ENCODE data around the gene PTCD2.

The PTCD2 gene

DNA sequence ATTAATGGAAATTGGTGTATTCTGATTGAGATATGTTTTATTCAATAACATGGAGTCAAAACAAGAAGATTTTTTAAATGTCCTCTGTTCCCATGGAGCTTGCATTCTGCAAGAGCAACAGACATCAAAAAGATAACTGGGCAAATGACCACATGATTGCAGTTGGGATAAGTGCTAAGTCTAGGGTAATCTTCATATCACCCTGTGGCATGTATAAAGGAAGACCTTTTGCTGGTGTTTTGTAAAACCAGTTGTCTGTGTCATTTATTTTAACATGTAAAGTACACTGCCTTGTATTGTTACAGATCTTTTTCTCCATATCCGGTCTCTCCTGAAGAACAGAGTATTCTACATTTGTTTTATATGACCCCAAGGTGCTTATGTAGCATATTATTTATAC is 44.0 kb downstream of the PTCD2 start:
- no peaks in the 10 kb centered on the region for H3K4me1 ChIP-seq
- TF ChIP-seq, protein P1, sequence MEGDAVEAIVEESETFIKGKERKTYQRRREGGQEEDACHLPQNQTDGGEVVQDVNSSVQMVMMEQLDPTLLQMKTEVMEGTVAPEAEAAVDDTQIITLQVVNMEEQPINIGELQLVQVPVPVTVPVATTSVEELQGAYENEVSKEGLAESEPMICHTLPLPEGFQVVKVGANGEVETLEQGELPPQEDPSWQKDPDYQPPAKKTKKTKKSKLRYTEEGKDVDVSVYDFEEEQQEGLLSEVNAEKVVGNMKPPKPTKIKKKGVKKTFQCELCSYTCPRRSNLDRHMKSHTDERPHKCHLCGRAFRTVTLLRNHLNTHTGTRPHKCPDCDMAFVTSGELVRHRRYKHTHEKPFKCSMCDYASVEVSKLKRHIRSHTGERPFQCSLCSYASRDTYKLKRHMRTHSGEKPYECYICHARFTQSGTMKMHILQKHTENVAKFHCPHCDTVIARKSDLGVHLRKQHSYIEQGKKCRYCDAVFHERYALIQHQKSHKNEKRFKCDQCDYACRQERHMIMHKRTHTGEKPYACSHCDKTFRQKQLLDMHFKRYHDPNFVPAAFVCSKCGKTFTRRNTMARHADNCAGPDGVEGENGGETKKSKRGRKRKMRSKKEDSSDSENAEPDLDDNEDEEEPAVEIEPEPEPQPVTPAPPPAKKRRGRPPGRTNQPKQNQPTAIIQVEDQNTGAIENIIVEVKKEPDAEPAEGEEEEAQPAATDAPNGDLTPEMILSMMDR (IDR thresholded peaks at IDR 0.05): no peak
- no peaks in the 10 kb centered on the region for H3K27me3 ChIP-seq (ENCODE audit: control insufficient read depth, insufficient read depth, low read length)
- H3K4me3 ChIP-seq (ENCODE audit: low read depth, low read length): no peak overlapping the region
- no peak overlapping the region for H3K27ac ChIP-seq
- H3K79me2 ChIP-seq: no peaks in the 10 kb centered on the region
- no peak overlapping the region for H2AFZ ChIP-seq
- H3K36me3 ChIP-seq (ENCODE audit: control insufficient read depth, insufficient read depth, low read length): no peaks in the 10 kb centered on the region
- H3K4me2 ChIP-seq (ENCODE audit: low read length): no peak overlapping the region
- no peaks in the 10 kb centered on the region for H3K9me3 ChIP-seq (ENCODE audit: control insufficient read depth, low read length)
- H3K9ac ChIP-seq: no peak overlapping the region

DNA sequence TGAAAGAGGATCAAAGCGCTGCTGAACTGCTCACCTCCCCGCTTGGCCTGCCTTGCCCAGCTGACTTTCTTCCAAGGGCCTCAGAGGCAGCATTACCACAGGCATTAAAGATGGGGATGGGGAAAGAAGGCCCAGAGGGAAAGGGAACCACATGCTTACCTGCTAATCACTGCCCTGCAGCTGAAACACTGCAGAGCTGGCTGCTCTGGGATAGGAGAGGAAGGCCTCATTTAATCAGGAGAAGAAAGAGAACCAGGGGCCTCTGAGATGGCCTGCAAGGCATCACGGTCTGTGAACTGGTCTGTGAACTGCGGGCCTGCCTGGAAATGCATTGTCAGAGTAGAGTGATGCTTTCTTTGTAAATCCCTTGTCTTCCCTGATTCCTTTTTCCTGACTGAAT is 44.8 kb downstream of the PTCD2 start:
- H3K79me2 ChIP-seq: no peaks in the 10 kb centered on the region
- H3K36me3 ChIP-seq (ENCODE audit: control insufficient read depth, insufficient read depth, low read length): no peaks in the 10 kb centered on the region
- H3K27ac ChIP-seq: no peak overlapping the region
- H3K9me3 ChIP-seq (ENCODE audit: control insufficient read depth, low read length): no peaks in the 10 kb centered on the region
- no peak overlapping the region for H2AFZ ChIP-seq
- no peaks in the 10 kb centered on the region for H3K27me3 ChIP-seq (ENCODE audit: control insufficient read depth, insufficient read depth, low read length)
- no peaks in the 10 kb centered on the region for H3K4me1 ChIP-seq
- H3K9ac ChIP-seq: no peak overlapping the region
- H3K4me2 ChIP-seq (ENCODE audit: low read length): no peak overlapping the region
- no peak overlapping the region for H3K4me3 ChIP-seq (ENCODE audit: low read depth, low read length)
- TF ChIP-seq, protein P1 (IDR thresholded peaks at IDR 0.05): no peak

DNA sequence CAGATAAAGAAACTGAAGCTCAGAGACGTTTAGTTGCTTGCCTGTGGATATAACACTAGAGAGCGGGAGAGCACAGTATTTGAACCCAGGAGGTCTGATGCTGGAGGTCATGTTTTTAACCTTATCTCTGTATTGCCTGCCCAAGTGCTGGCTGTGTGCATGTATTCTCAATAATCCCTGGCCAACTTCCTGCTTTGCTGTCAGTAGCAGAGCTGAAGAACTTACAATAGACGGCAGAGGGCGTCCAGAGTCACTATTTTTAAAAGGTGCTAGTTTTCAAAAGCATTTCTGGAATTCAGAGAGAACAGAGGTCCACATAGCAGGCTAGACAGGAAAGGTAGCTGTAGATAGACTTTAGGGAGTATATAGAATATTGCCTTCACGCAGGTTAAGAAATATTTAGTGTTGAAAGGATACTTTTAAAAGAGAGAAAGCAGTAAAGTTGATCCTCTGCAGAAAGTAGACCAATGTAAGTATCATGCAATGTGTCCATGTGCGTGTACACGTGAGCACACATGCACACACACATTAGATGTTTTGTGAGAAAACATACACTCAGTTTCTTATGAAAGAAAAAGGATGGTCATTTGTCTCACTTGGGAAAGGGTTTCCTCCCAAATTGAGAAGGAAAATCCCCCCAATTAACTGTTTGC is 46.3 kb downstream of the PTCD2 start:
- H3K36me3 ChIP-seq (ENCODE audit: control insufficient read depth, insufficient read depth, low read length): no peaks in the 10 kb centered on the region
- H3K9me3 ChIP-seq (ENCODE audit: control insufficient read depth, low read length): no peaks in the 10 kb centered on the region
- no peaks in the 10 kb centered on the region for H3K27me3 ChIP-seq (ENCODE audit: control insufficient read depth, insufficient read depth, low read length)
- H3K4me1 ChIP-seq: no peaks in the 10 kb centered on the region
- no peak overlapping the region for H3K4me2 ChIP-seq (ENCODE audit: low read length)
- H3K27ac ChIP-seq: no peak overlapping the region
- no peak overlapping the region for H2AFZ ChIP-seq
- TF ChIP-seq, protein P1 (IDR thresholded peaks at IDR 0.05): peak; percentile 66
- H3K79me2 ChIP-seq: no peaks in the 10 kb centered on the region
- H3K9ac ChIP-seq: no peak overlapping the region
- no peak overlapping the region for H3K4me3 ChIP-seq (ENCODE audit: low read depth, low read length)

DNA sequence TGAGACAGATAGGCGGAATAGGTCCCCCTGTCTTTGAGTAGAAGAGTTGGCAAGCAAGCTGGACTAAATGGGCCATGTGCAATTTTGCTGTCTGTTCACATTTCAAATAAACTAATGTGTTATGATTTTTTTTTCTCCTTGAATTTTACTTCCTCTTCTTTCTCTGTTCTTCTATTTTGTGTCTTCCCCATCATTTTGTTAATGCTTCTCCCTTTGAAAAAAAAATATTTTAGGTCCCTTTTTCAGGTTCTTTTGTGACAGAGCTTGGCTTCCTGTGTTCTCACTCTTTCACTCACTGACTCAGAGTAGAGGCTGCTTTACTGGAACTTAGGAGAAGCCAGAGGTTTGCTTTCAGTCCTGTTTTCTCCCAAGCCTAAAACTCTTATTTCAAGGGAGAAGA is 48.1 kb downstream of the PTCD2 start:
- Histone ChIP-seq H3K27ac (no peak overlapping the region), H3K9me3 (ENCODE audit: control insufficient read depth, low read length) (no peaks in the 10 kb centered on the region), H3K27me3 (ENCODE audit: control insufficient read depth, insufficient read depth, low read length) (no peaks in the 10 kb centered on the region), H3K9ac (no peak overlapping the region), H3K4me3 (ENCODE audit: low read depth, low read length) (no peak overlapping the region), H3K4me1 (no peaks in the 10 kb centered on the region), H3K79me2 (no peaks in the 10 kb centered on the region), H3K36me3 (ENCODE audit: control insufficient read depth, insufficient read depth, low read length) (no peaks in the 10 kb centered on the region), H2AFZ (no peak overlapping the region), H3K4me2 (ENCODE audit: low read length) (no peak overlapping the region)
- TF ChIP-seq, protein P1 (IDR thresholded peaks at IDR 0.05): no peak

DNA sequence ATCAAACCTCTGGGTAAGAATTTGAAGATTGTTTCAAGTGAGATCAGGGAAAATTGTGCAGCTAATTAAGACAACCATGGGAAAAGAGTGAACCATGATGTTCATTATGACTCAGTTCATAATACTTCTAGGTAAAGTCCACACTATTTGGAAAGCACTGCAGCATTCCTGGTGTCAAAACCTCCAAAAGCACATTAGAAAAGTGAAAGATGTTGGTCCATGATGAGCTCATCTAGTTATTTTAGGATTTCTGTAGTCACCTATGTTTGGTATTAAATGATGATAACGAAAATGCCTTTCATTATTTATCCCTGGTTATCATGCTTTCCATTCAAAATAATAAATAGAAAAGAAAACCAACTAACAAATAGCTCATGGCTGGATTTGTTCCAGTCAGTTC is 49.1 kb downstream of the PTCD2 start:
- no peaks in the 10 kb centered on the region for H3K9me3 ChIP-seq (ENCODE audit: control insufficient read depth, low read length)
- no peak overlapping the region for H3K9ac ChIP-seq
- no peak overlapping the region for H3K4me3 ChIP-seq (ENCODE audit: low read depth, low read length)
- TF ChIP-seq, protein P1 (IDR thresholded peaks at IDR 0.05): no peak
- H3K79me2 ChIP-seq: no peaks in the 10 kb centered on the region
- no peaks in the 10 kb centered on the region for H3K4me1 ChIP-seq
- no peak overlapping the region for H2AFZ ChIP-seq
- H3K27ac ChIP-seq: no peak overlapping the region
- no peaks in the 10 kb centered on the region for H3K27me3 ChIP-seq (ENCODE audit: control insufficient read depth, insufficient read depth, low read length)
- H3K4me2 ChIP-seq (ENCODE audit: low read length): no peak overlapping the region
- no peaks in the 10 kb centered on the region for H3K36me3 ChIP-seq (ENCODE audit: control insufficient read depth, insufficient read depth, low read length)
